ENCODE data around the gene HLA-G.
"Not testable (repeated sequence)": the region's sequence is repeated elsewhere in the genome, so short reads cannot be mapped to it uniquely, and the experiment has no call there.

The HLA-G gene

GRCh38 chr6:29872791-29873190, 45.2 kb downstream of the HLA-G start:
- DNase-seq (ENCODE audit: low read depth) = no peak

- DNase-seq (ENCODE audit: low read depth) = no peak
Measured at GRCh38 chr6:29875257-29875656, 47.6 kb downstream of the HLA-G start.

GRCh38 chr6:29875734-29876133, 48.1 kb downstream of the HLA-G start:
- DNase-seq (ENCODE audit: low read depth) = not testable (repeated sequence)

Data from activated T-helper 9 cell treated with anti-CD3 and anti-CD28 coated beads, Interleukin-2, amount 50 U/mL, for 16 hours (primary cell).